Stimulated activated CD8-positive, alpha-beta memory T cell treated with anti-CD3 and anti-CD28 coated beads, Interleukin-7, amount 100 ng/mL, for 1 hour (primary cell): ENCODE results near the gene PCOLCE2.

Experiments
- DNase-seq, 2 donors: peaks; one replicate each; pipeline ENCODE4 v3.0.0-alpha.2; 2020; ENCODE audit warnings: low read depth in 2 of 2

PCOLCE2 gene

DNA sequence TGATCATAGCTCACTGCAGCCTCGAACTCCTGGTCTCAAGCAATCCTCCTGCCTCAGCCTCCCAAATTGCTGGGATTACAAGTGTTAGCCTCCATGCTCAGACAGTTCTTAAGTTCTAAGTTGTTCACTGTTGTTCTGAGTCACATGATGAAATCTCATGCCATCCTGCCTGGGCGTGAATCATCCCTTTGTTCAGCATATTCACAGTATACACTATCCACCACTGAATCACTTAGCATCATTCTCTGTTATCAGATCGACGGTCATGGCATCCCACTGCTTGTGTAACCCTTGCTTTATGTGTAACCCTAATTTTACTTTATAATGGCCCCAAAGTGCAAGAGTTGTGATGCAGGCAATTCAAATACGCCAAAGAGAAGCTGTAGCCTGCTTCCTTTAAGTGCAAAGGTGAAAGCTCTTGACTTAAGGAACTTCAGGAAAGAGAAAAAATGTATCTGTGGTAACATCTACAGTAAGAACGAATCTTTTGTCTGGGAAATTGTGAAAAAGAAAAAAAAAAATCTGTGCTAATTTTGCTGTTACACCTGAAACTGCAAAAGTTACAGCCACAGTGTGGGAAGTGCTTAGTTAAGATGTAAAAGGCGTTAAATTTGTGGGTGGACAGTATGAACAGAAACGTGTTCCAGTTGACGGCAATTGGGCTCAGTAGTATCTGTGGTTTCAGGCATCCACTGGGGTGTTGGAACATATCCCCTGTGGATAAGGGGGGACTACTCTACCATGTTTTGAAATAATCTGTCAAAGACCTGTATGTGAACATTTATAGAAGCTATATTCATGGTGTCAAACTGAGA, 80.6 kb downstream of the PCOLCE2 start:
- no peak for DNase-seq

DNA sequence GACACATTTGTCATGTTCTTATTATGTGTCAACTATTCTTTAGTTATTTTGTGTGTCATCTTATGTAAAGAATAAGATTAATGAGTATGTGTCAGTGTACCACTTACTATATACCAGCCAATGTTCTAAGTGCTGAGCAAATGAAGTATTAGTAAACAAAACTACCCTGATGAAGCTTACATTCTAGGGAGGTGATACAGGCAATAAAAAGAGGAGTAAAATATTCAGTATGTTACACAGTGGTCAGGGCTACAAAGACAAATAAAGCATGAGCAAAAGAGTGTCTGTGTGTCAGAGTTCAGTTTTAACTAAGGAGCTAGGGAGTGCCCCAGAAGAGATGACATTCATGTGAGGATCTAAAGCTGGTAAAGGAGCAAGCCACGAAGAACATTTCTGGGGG, 86.0 kb downstream of the PCOLCE2 start:
- no peak for DNase-seq

DNA sequence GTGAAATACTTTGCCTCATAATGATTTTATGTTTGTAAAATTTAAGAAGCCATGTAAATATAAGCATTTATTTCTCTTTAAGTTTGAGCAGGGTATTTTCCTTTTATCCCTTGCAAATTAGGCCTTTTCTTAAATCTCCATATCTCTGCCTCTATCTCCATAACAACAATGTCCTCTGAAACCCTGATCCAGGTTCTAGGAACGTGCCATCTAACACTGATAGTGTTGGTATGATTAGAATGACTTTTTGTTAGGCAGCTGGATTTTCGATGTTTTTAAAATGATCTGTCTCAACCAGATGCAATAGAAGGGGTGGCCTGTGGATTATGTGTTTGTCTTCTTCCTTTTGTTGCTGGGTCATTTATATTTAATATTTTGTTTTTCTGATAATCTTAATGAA, 87.1 kb downstream of the PCOLCE2 start:
- DNase-seq: no peak

- DNase-seq: no peak
Measured at GRCh38 chr3:142796823-142797222, 92.1 kb downstream of the PCOLCE2 start.

DNA sequence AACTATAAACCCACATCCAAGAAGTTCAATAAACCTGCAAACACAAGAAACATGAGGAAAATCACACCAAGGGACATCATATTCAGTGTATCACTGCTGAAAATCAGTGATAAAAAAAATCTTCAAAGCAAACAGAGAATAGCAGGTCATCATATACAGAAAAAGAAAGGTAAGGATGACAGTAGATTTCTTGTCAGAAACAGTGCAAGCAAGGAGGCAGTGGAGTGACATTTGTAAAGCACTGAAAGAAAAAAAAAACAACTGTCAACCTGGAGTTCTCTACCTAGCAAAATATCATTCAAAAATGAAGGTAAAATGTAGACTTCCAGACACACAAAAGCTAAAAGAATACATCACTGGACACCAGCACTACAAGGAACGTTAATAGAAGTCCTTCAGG, 93.6 kb downstream of the PCOLCE2 start:
- DNase-seq: no peak

- DNase-seq: no peak
Measured at GRCh38 chr3:142794508-142794907, 94.4 kb downstream of the PCOLCE2 start.

GRCh38 chr3:142787719-142788118, 101.2 kb downstream of the PCOLCE2 start:
- DNase-seq: no peak

DNA sequence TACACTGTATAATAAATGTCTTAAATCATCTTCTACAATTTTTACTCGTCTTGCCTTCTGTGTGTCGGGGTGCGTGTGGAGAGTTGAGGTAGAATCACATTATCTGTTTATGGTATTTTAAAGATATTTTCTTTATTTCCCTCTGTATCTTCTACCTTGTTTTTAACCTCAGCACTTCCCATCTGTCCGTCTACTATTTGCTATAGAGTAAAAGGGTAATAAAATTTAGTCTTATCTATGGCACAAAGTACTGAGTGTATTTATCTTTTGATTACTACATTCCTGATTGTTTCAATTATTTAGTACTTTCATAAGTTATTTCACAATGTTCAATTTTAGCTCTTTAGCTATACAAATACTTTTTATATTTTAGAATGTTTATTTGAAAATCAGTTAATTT, 102.9 kb downstream of the PCOLCE2 start:
- DNase-seq: no peak

GRCh38 chr3:142784228-142784627, 104.7 kb downstream of the PCOLCE2 start:
- DNase-seq: no peak

DNA sequence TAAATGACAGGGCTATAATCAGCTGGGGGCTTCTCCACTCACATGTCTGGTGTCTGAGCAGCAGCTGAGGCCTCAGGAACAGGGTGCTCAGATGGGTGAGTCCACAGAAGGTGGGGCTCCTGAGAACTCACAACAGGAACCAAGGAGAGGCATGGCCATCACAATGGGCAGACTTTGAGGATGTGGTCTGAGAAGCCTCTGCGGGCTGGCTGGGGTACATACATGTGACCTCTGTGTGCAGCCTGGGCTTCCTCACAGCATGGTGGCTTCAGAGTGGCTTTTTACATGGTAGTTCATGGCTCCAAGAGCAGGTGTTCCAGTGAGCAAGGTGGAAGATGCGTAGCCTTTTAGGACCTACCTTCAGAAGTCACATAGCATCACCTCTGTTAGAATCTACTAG, 106.3 kb downstream of the PCOLCE2 start:
- no peak for DNase-seq

- DNase-seq: no peak
Measured at GRCh38 chr3:142779591-142779990, 109.3 kb downstream of the PCOLCE2 start.

- no peak for DNase-seq
Measured at GRCh38 chr3:142778541-142778940, 110.3 kb downstream of the PCOLCE2 start.

GRCh38 chr3:142777927-142778326, 111.0 kb downstream of the PCOLCE2 start:
- DNase-seq: no peak

DNA sequence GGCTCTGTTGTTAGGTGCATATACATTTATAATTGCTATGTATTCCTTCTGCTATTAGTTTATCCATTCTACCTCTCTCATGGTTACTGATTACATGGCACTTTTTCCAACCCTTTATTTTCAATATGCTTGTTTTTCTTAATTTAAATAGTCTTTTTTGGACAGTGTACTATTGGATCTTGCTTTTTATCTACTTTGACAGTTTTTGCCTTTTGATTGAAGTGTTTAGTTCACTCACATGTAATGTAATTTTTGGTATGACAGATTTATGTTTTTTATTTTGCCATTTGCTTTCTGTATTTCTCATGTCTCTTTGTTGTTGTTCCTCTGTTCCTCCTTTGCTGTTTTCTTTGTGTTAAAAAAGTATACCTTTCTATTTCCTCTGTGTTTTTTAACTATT, 120.5 kb downstream of the PCOLCE2 start:
- no peak for DNase-seq
